ENCODE results near the gene CLCNKA. TPM values are rescaled to one million over a fixed set of nuclear protein-coding genes. Genes with fewer than 3 reads are reported as not detected.

The CLCNKA gene
- polyA plus RNA-seq, 1 of the 3 experiments (the other 2 are of a cell fraction), result 0.03 TPM

DNA sequence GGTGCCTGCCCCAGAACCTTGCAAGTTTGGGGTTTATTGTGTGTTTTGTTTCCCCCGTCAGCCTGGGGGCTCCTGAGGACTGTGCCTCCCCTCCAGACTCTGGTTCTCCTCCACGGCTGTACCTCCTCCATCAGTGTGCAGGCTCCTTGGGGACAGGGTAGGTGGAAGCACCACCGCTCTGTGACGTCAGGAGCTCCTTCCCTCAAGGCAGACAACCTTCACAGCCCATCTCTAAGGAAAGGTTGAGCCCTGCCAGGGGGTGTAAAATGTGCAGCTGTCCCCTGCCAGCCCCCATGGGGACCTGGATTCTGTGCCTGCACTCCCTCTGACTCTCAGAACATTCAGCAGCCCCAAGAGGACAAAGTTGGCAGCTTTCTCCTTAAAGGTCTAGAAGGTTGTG is 3.5 kb upstream of the CLCNKA start:
- CTCF ChIA-PET, result interaction anchor here (0.6 to 2.9 kb wide), 12 partner anchors 8 to 257 kb away, joined by 3 to 22 read pairs (median 4); partner anchors contain the start of genes CLCNKB and FAM131C
- Histone ChIP-seq H3K9me2 (no peaks in the 10 kb centered on the region), H3F3A (replicated peaks; ENCODE audit: insufficient read depth) (no peaks in the 10 kb centered on the region), H3K4me3 (ENCODE audit: low read depth in 2 of 2, low read length in 1 of 2) (no peak overlapping the region), H3K79me2 (ENCODE audit: insufficient read depth) (no peaks in the 10 kb centered on the region), H3K27me3 (ENCODE audit: insufficient read depth) (no peaks in the 10 kb centered on the region), H2AFZ (ENCODE audit: low read depth) (no peak overlapping the region), H3K27ac (ENCODE audit: low read depth in 2 of 2, low read length in 1 of 2) (no peak overlapping the region), H3K36me3 (replicated peaks in 1 of 2; ENCODE audit: control insufficient read depth in 1 of 2, insufficient read depth in 2 of 2, low read length in 1 of 2) (no peaks in the 10 kb centered on the region), H3K9me3 (no peaks in the 10 kb centered on the region), H3K4me1 (ENCODE audit: control insufficient read depth in 1 of 2, insufficient read depth in 2 of 2, low read depth in 1 of 2, low read length in 1 of 2) (peaks cover 10 to 57% of the 10 kb centered on the region in 2 experiments; a peak in 2 of 4 replicates), H3K9ac (no peak overlapping the region), H3K4me2 (no peak overlapping the region), H4K20me1 (ENCODE audit: insufficient read depth) (no peaks in the 10 kb centered on the region)
- POLR2A ChIA-PET, result no interaction called here
- no peak for DNase-seq
- TF ChIP-seq, protein P1, sequence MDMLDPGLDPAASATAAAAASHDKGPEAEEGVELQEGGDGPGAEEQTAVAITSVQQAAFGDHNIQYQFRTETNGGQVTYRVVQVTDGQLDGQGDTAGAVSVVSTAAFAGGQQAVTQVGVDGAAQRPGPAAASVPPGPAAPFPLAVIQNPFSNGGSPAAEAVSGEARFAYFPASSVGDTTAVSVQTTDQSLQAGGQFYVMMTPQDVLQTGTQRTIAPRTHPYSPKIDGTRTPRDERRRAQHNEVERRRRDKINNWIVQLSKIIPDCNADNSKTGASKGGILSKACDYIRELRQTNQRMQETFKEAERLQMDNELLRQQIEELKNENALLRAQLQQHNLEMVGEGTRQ (IDR thresholded peaks at IDR 0.05; ENCODE audit: borderline replicate concordance, low read depth, low read length), result no peak
- TF ChIP-seq, protein P2, sequence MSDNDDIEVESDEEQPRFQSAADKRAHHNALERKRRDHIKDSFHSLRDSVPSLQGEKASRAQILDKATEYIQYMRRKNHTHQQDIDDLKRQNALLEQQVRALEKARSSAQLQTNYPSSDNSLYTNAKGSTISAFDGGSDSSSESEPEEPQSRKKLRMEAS (IDR thresholded peaks at IDR 0.05; ENCODE audit: low read depth), result no peak
- TF ChIP-seq, protein P3, sequence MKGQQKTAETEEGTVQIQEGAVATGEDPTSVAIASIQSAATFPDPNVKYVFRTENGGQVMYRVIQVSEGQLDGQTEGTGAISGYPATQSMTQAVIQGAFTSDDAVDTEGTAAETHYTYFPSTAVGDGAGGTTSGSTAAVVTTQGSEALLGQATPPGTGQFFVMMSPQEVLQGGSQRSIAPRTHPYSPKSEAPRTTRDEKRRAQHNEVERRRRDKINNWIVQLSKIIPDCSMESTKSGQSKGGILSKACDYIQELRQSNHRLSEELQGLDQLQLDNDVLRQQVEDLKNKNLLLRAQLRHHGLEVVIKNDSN (IDR thresholded peaks at IDR 0.05; ENCODE audit: borderline replicate concordance, low read depth), result no peak
- TF ChIP-seq RCOR1 (IDR thresholded peaks at IDR 0.05; ENCODE audit: low read length) (no peak), EP300 (IDR thresholded peaks at IDR 0.05; ENCODE audit: borderline replicate concordance in 1 of 2, low read depth in 1 of 2, low read length in 1 of 2) (no peak), TCF12 (IDR thresholded peaks at IDR 0.05) (no peak), RFX5 (IDR thresholded peaks at IDR 0.05; ENCODE audit: low read length) (no peak), MXI1 (IDR thresholded peaks at IDR 0.05; ENCODE audit: low read depth, low read length) (no peak)
- 77% methylated on average over 4 of the region's 4 CpGs for WGBS (ENCODE audit: low lambda C conversion rate)

DNA sequence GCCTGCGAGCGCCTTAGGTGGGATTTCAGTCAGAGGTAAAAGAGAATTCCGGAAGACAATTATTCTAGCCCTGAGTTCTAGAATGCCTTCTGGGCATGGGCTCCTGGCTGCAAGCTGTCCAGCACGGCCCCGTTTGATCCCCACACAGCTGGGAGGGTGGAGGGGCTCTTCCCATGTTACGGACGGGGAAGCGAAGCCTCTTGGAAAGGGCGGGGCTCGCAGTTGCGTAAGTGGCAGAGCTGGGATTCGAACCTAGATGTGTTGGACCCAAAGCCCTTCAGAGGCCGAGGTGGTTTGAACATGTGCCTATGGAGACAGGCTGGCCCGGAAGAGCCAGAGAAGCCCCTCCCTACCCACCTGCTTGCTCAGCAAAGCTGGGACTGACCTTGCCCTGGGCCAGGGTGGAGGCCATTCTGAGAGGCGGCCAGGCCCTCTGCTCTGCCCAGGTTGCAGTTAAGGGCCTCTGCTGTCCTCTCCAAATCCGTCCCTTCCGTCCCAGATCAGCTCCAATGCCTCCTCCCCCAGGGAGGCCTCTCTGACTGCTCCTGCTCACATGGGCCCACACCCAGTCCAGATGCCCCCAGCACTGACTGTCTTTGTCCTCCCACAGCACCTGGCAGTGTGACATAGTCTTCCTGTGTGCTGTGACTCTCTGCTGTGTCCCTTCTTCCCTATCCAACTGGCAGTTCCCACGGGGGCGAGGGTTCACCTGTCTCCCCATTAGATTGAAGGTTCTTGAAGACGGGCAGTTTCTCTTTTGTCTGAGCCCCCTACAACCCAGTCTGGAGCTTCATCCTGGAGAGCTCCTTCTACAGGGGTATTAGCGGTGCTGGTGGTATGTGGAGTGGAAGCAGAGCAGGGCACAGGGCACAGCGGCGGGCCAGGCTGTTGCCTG is 2.8 kb upstream of the CLCNKA start:
- no peak overlapping the region for H2AFZ ChIP-seq (ENCODE audit: low read depth)
- H3K4me1 ChIP-seq (ENCODE audit: control insufficient read depth in 1 of 2, insufficient read depth in 2 of 2, low read depth in 1 of 2, low read length in 1 of 2), result peaks cover 10 to 52% of the 10 kb centered on the region in 2 experiments; a peak in 2 of 4 replicates
- 94% methylated on average over 22 of the region's 23 CpGs for WGBS (ENCODE audit: low lambda C conversion rate)
- H3K4me3 ChIP-seq (ENCODE audit: low read depth in 2 of 2, low read length in 1 of 2), result no peak overlapping the region
- ChIA-PET CTCF (interaction anchor here (0.6 to 2.9 kb wide), 12 partner anchors 9 to 257 kb away, joined by 3 to 22 read pairs (median 5); partner anchors contain the start of genes CLCNKB and FAM131C), POLR2A (no interaction called here)
- no peaks in the 10 kb centered on the region for H3K79me2 ChIP-seq (ENCODE audit: insufficient read depth)
- H3K9me2 ChIP-seq, result no peaks in the 10 kb centered on the region
- H3K27me3 ChIP-seq (ENCODE audit: insufficient read depth), result no peaks in the 10 kb centered on the region
- no peak overlapping the region for H3K9ac ChIP-seq
- TF ChIP-seq TAF1 (IDR thresholded peaks at IDR 0.05; ENCODE audit: borderline replicate concordance, low read depth, low read length), result no peak
- no peak for TF ChIP-seq GABPA (IDR thresholded peaks at IDR 0.05; ENCODE audit: low read depth)
- TF ChIP-seq EP300 (IDR thresholded peaks at IDR 0.05; ENCODE audit: borderline replicate concordance in 1 of 2, low read depth in 1 of 2, low read length in 1 of 2), result no peak
- TF ChIP-seq FOXJ3 (CRISPR knock-in tag; IDR thresholded peaks at IDR 0.05), result no peak
- TF ChIP-seq, protein P2 (IDR thresholded peaks at IDR 0.05; ENCODE audit: low read depth), result no peak
- TF ChIP-seq TCF12 (IDR thresholded peaks at IDR 0.05), result no peak
- no peak for TF ChIP-seq ELF1 (IDR thresholded peaks at IDR 0.05)
- no peak for TF ChIP-seq FOSL2 (IDR thresholded peaks at IDR 0.05; ENCODE audit: borderline replicate concordance, low read depth)
- no peak for TF ChIP-seq RAD21 (IDR thresholded peaks at IDR 0.05; ENCODE audit: low read length)
- TF ChIP-seq MEF2A (IDR thresholded peaks at IDR 0.05; ENCODE audit: borderline replicate concordance, low read depth), result no peak
- no peaks in the 10 kb centered on the region for H3K9me3 ChIP-seq
- H3F3A ChIP-seq (replicated peaks; ENCODE audit: insufficient read depth), result no peaks in the 10 kb centered on the region
- DNase-seq, result peak; percentile 50
- H4K20me1 ChIP-seq (ENCODE audit: insufficient read depth), result no peaks in the 10 kb centered on the region
- H3K36me3 ChIP-seq (replicated peaks in 1 of 2; ENCODE audit: control insufficient read depth in 1 of 2, insufficient read depth in 2 of 2, low read length in 1 of 2), result no peaks in the 10 kb centered on the region
- no peak overlapping the region; a peak in 1 of 4 replicates for H3K27ac ChIP-seq (ENCODE audit: low read depth in 2 of 2, low read length in 1 of 2)
- H3K4me2 ChIP-seq, result 0 out of 2 replicates have a peak overlapping the region, but pooled peaks have one; percentile 19
